GM12878 (cell line): ENCODE data around the gene ABCG4. TPM values are rescaled to one million over a fixed set of nuclear protein-coding genes. Genes with fewer than 3 reads are reported as not detected.
A peak's percentile ranks its signal among the peaks of the same experiment; 100 is the strongest.

Source experiments
- BACH1 ChIP-seq: fragments of 450-650 bp; IDR thresholded peaks from 2 replicates; pipeline ENCODE4 v1.6.1; 2017; ENCODE audit warnings: mild to moderate bottlenecking, borderline replicate concordance
- BCL11A ChIP-seq: IDR thresholded peaks from 2 replicates; pipeline ENCODE4 v1.6.1; 2011; ENCODE audit warnings: low read depth, low read length
- BCL3 ChIP-seq: IDR thresholded peaks from 2 replicates; pipeline ENCODE4 v1.6.1; 2011; ENCODE audit warnings: borderline replicate concordance, low read depth, mild to moderate bottlenecking, moderate library complexity, low read length; ENCODE audit not compliant: insufficient read depth, poor library complexity, severe bottlenecking
- CBX5 ChIP-seq: sonication (generic); IDR thresholded peaks from 2 replicates; pipeline ENCODE4 v1.6.1; 2016; ENCODE audit warnings: low read depth, moderate library complexity, mild to moderate bottlenecking, inconsistent platforms
- CHD4 ChIP-seq: fragments of 200-600 bp; sonication (generic); IDR thresholded peaks from 2 replicates; pipeline ENCODE4 v1.6.1; 2016; ENCODE audit warnings: mild to moderate bottlenecking
- ESRRA ChIP-seq: IDR thresholded peaks from 2 replicates; pipeline ENCODE4 v1.6.1; 2012; ENCODE audit warnings: mild to moderate bottlenecking, low read length, improper control_type of control experiment
- ETV6 ChIP-seq, 2 experiments: fragments of 450-650 bp in 1 of 2; IDR thresholded peaks in 1 of 2; conservative IDR thresholded peaks in 1 of 2; 2 replicates each; pipeline ENCODE4 v1.6.1; 2014; ENCODE audit warnings: antibody characterized with exemption in 1 of 2, borderline replicate concordance in 1 of 2, low read depth in 1 of 2, mild to moderate bottlenecking in 1 of 2, moderate library complexity in 1 of 2
- FOXK2 ChIP-seq: fragments of 450-650 bp; IDR thresholded peaks from 2 replicates; pipeline ENCODE4 v1.6.1; 2017; ENCODE audit warnings: mild to moderate bottlenecking, moderate library complexity
- GABPA ChIP-seq: IDR thresholded peaks from 2 replicates; pipeline ENCODE4 v1.6.1; 2014; ENCODE audit warnings: antibody characterized with exemption, low read depth, mild to moderate bottlenecking, inconsistent platforms
- HDAC2 ChIP-seq: fragments of 200-600 bp; sonication (generic); IDR thresholded peaks from 2 replicates; pipeline ENCODE4 v1.6.1; 2017
- HDGF ChIP-seq: fragments of 450-650 bp; IDR thresholded peaks from 2 replicates; pipeline ENCODE4 v1.6.1; 2016; ENCODE audit warnings: antibody characterized with exemption
- MAX ChIP-seq: IDR thresholded peaks from 2 replicates; pipeline ENCODE4 v1.6.1; 2012; ENCODE audit warnings: low read depth, low read length, improper control_type of control experiment
- MEF2B ChIP-seq: fragments of 450-650 bp; IDR thresholded peaks from 2 replicates; pipeline ENCODE4 v1.6.1; 2018; ENCODE audit warnings: mild to moderate bottlenecking, moderate library complexity; ENCODE audit not compliant: partially characterized antibody, poor library complexity, severe bottlenecking
- MTA3 ChIP-seq: IDR thresholded peaks from 2 replicates; pipeline ENCODE4 v1.6.1; 2012; ENCODE audit warnings: low read length, inconsistent platforms, borderline replicate concordance
- MYC ChIP-seq: IDR thresholded peaks from 2 replicates; pipeline ENCODE4 v1.6.1; 2011; ENCODE audit warnings: mild to moderate bottlenecking, low read length, moderate library complexity, inconsistent platforms; ENCODE audit not compliant: insufficient read depth, insufficient replicate concordance, insufficient read length, severe bottlenecking
- NRF1 ChIP-seq: conservative IDR thresholded peaks from 2 replicates; pipeline ENCODE4 v1.6.1; 2011; ENCODE audit warnings: mild to moderate bottlenecking, low read depth, low read length, improper control_type of control experiment
- PAX8 ChIP-seq: fragments of 450-650 bp; IDR thresholded peaks from 2 replicates; pipeline ENCODE4 v1.6.1; 2017; ENCODE audit warnings: mild to moderate bottlenecking, moderate library complexity
- PKNOX1 ChIP-seq: fragments of 450-650 bp; IDR thresholded peaks from 2 replicates; pipeline ENCODE4 v1.6.1; 2016; ENCODE audit warnings: mild to moderate bottlenecking
- RBBP5 ChIP-seq: fragments of 200-600 bp; sonication (generic); conservative IDR thresholded peaks from 2 replicates; pipeline ENCODE4 v1.6.1; 2016
- RELA ChIP-seq: fragments of 450-650 bp; IDR thresholded peaks from 2 replicates; pipeline ENCODE4 v1.8.0; 2014; ENCODE audit warnings: borderline replicate concordance; ENCODE audit not compliant: partially characterized antibody
- REST ChIP-seq: IDR thresholded peaks from 2 replicates; pipeline ENCODE4 v1.6.1; 2012; ENCODE audit warnings: mild to moderate bottlenecking, low read depth, low read length
- RFX5 ChIP-seq: IDR thresholded peaks from 2 replicates; pipeline ENCODE4 v1.6.1; 2011; ENCODE audit warnings: low read depth, low read length, improper control_type of control experiment
- RUNX3 ChIP-seq: IDR thresholded peaks from 2 replicates; pipeline ENCODE4 v1.6.1; 2012; ENCODE audit warnings: low read length, inconsistent platforms
- SMARCA5 ChIP-seq: fragments of 450-650 bp; IDR thresholded peaks from 2 replicates; pipeline ENCODE4 v1.6.1; 2017; ENCODE audit warnings: mild to moderate bottlenecking
- SREBF1 ChIP-seq: IDR thresholded peaks from 2 replicates; pipeline ENCODE4 v1.6.1; 2012; ENCODE audit warnings: mild to moderate bottlenecking, low read length
- SUPT20H ChIP-seq: IDR thresholded peaks from 2 replicates; pipeline ENCODE4 v1.6.1; 2011; ENCODE audit warnings: low read depth, mild to moderate bottlenecking, low read length, moderate library complexity, borderline replicate concordance; ENCODE audit not compliant: control insufficient read depth
- ZSCAN29 ChIP-seq: fragments of 450-650 bp; IDR thresholded peaks from 2 replicates; pipeline ENCODE4 v1.6.1; 2017; ENCODE audit warnings: mild to moderate bottlenecking, moderate library complexity
- polyA plus RNA-seq, 11 experiments: library from polyadenylated mRNA; depleted of rRNA in 4 of 11; unstranded in 6 of 11; stranded (reverse) in 5 of 11; fragments of >200 nt; fragmentation: Nextera tagmentation in 4 of 11; fragmentation: Illumina TruSeq in 1 of 11; extraction: Ambion mirVana in 4 of 11; extraction: Trizol in 1 of 11; gene quantifications; 1 replicate in 1 of 11; 2 replicates in 10 of 11; pipeline versions ENCODE4 v1.2.1 to v1.2.3, GENCODE V29; 2011 to 2016; ENCODE audit warnings: inconsistent platforms in 2 of 11, missing spikeins in 2 of 11, low read depth in 1 of 11
- total RNA-seq, 4 experiments: library from RNA; depleted of rRNA in 3 of 4; stranded (reverse); fragments of >200 nt in 3 of 4; fragmentation: Illumina TruSeq in 1 of 4; extraction: Trizol in 1 of 4; gene quantifications; 2 replicates each; pipeline versions ENCODE4 v1.2.1 to v1.2.3, GENCODE V29; 2013 to 2021

ABCG4 gene
- total and polyA plus RNA-seq, 10 of the 15 experiments (the other 5 are each of a cell fraction or from before 2014, with no cell fraction given) = not detected

GRCh38 chr11:119101759-119102423, 47.0 kb upstream of the ABCG4 start, which contains the start of gene DPAGT1 (continued):
- TF ChIP-seq REST = no peak
- no peak for TF ChIP-seq SREBF1
- 0 out of 2 replicates have a peak, but pooled peaks have one; percentile 11 for TF ChIP-seq RFX5
- TF ChIP-seq MEF2B = peak; percentile 41
- TF ChIP-seq RBBP5 = no peak
- TF ChIP-seq HDGF = no peak
- no peak for TF ChIP-seq RELA
- peak; percentile 46; the same call in 1 of the 2 replicates for TF ChIP-seq CBX5
- TF ChIP-seq CHD4 = no peak
- TF ChIP-seq NRF1 = no peak
- no peak for TF ChIP-seq ZSCAN29
- peak; percentile 88 for TF ChIP-seq PKNOX1
- no peak for TF ChIP-seq BACH1
- no peak for TF ChIP-seq BCL11A
- peak; percentile 76 for TF ChIP-seq MYC
- TF ChIP-seq GABPA = peak; percentile 94
- TF ChIP-seq MTA3 = no peak
- TF ChIP-seq ESRRA = no peak
- TF ChIP-seq SMARCA5 = 0 out of 2 replicates have a peak, but pooled peaks have one; percentile 22
- no peak for TF ChIP-seq BCL3
- TF ChIP-seq HDAC2 = no peak
- TF ChIP-seq SUPT20H = no peak
- peak; percentile 93 for TF ChIP-seq MAX
- TF ChIP-seq FOXK2 = no peak
- peak; percentile 90; the same call in 1 of the 2 replicates for TF ChIP-seq PAX8
- peak in 1 of 2 experiments; percentile 22; a peak in 2 of 4 replicates for TF ChIP-seq ETV6 (conservative IDR thresholded peaks at IDR 0.05 in 1 of 2, IDR thresholded peaks at IDR 0.05 in 1 of 2; ENCODE audit: borderline replicate concordance in 1 of 2, low read depth in 1 of 2)
- TF ChIP-seq RUNX3 = peak; percentile 44
